CD14-positive monocyte (primary cell): Measurements from ENCODE around the gene DRD1. TPM values are rescaled to one million over a fixed set of nuclear protein-coding genes. Genes with fewer than 3 reads are reported as not detected.

ENCODE experiments used
- DNase-seq, 3 donors: peaks; one replicate each; pipeline ENCODE4 v3.0.0-alpha.2; 2011 to 2022
- H2AFZ ChIP-seq: 2 replicates; pipeline ENCODE4 v1.6.0; 2012; ENCODE audit warnings: mild to moderate bottlenecking, low read depth, low read length, inconsistent platforms; ENCODE audit not compliant: insufficient read depth, poor library complexity, severe bottlenecking
- H3K27ac ChIP-seq, 2 donors: 1 replicate in 1 of 2; 2 replicates in 1 of 2; pipeline ENCODE4 v1.5.1; 2012 to 2013; ENCODE audit warnings: low read length in 2 of 2, control low read depth in 1 of 2, inconsistent platforms in 1 of 2, low read depth in 1 of 2, mild to moderate bottlenecking in 1 of 2
- H3K27me3 ChIP-seq, 2 donors: one replicate each; pipeline versions ENCODE4 v1.6.0 to v1.6.1; 2011 to 2013; ENCODE audit warnings: low read length in 2 of 2; ENCODE audit not compliant: control insufficient read depth in 2 of 2, insufficient read depth in 2 of 2
- H3K36me3 ChIP-seq, 2 donors: replicated peaks in 1 of 2; 1 replicate in 1 of 2; 2 replicates in 1 of 2; pipeline versions ENCODE4 v1.5.1 to v1.6.1; 2012 to 2013; ENCODE audit warnings: low read length in 2 of 2, control low read depth in 1 of 2, inconsistent platforms in 1 of 2, mild to moderate bottlenecking in 1 of 2; ENCODE audit not compliant: insufficient read depth in 2 of 2, control insufficient read depth in 1 of 2
- H3K4me1 ChIP-seq, 2 donors: 1 replicate in 1 of 2; 2 replicates in 1 of 2; pipeline versions ENCODE4 v1.5.1 to v1.6.1; 2012 to 2013; ENCODE audit warnings: low read length in 2 of 2, control low read depth in 1 of 2, inconsistent platforms in 1 of 2, mild to moderate bottlenecking in 1 of 2, moderate library complexity in 1 of 2; ENCODE audit not compliant: insufficient read depth in 2 of 2, control insufficient read depth in 1 of 2
- H3K4me2 ChIP-seq: replicated peaks from 2 replicates; pipeline ENCODE3; 2012; ENCODE audit warnings: low read length, moderate library complexity, mild to moderate bottlenecking; ENCODE audit not compliant: poor library complexity, severe bottlenecking; ENCODE audit errors: extremely low read depth
- H3K4me3 ChIP-seq, 3 experiments: fragments of 200-600 bp in 1 of 3; sonication (generic) in 1 of 3; replicated peaks in 1 of 3; 1 replicate in 2 of 3; 2 replicates in 1 of 3; pipeline ENCODE4 v1.5.1; 2011 to 2013; ENCODE audit warnings: low read length in 3 of 3, mild to moderate bottlenecking in 3 of 3, control low read depth in 2 of 3, low read depth in 2 of 3, inconsistent platforms in 1 of 3, moderate library complexity in 1 of 3
- H3K79me2 ChIP-seq: 2 replicates; pipeline ENCODE4 v1.6.0; 2012; ENCODE audit warnings: mild to moderate bottlenecking, control low read depth, inconsistent platforms, low read length, moderate library complexity; ENCODE audit not compliant: insufficient read depth
- H3K9ac ChIP-seq: 2 replicates; pipeline ENCODE4 v1.6.0; 2017; ENCODE audit warnings: low read length, mild to moderate bottlenecking; ENCODE audit not compliant: insufficient read depth, poor library complexity, severe bottlenecking
- H3K9me3 ChIP-seq, 2 donors: replicated peaks in 1 of 2; 1 replicate in 1 of 2; 2 replicates in 1 of 2; pipeline versions ENCODE4 v1.5.1 to v1.6.1; 2012 to 2013; ENCODE audit warnings: low read length in 2 of 2, control low read depth in 1 of 2; ENCODE audit not compliant: control insufficient read depth in 1 of 2, insufficient read depth in 1 of 2
- H4K20me1 ChIP-seq: 2 replicates; pipeline ENCODE4 v1.6.0; 2012; ENCODE audit warnings: mild to moderate bottlenecking, low read length, control low read depth, moderate library complexity; ENCODE audit not compliant: insufficient read depth
- H3K27ac Mint-ChIP-seq, 7 donors: one replicate each; pipeline ENCODE4 v1.8.0; 2020; ENCODE audit warnings: mild to moderate bottlenecking in 7 of 7, mixed read lengths in 7 of 7, moderate library complexity in 6 of 7, inconsistent platforms in 2 of 7
- H3K27me3 Mint-ChIP-seq, 3 donors: one replicate each; pipeline ENCODE4 v1.8.0; 2021 to 2022; ENCODE audit warnings: low read depth in 3 of 3, mild to moderate bottlenecking in 3 of 3, mixed read lengths in 3 of 3, moderate library complexity in 3 of 3, inconsistent platforms in 1 of 3
- H3K36me3 Mint-ChIP-seq, 2 donors: one replicate each; pipeline ENCODE4 v1.8.0; 2020; ENCODE audit warnings: mixed read lengths in 2 of 2, inconsistent platforms in 1 of 2, mild to moderate bottlenecking in 1 of 2
- H3K4me1 Mint-ChIP-seq: one replicate; pipeline ENCODE4 v1.8.0; 2020; ENCODE audit warnings: mild to moderate bottlenecking, mixed read lengths
- H3K4me3 Mint-ChIP-seq, 2 donors: one replicate each; pipeline ENCODE4 v1.8.0; 2020; ENCODE audit warnings: mild to moderate bottlenecking in 2 of 2, mixed read lengths in 2 of 2, moderate library complexity in 1 of 2
- H3K9me3 Mint-ChIP-seq, 7 donors: one replicate each; pipeline ENCODE4 v1.8.0; 2020 to 2022; ENCODE audit warnings: mixed read lengths in 7 of 7, mild to moderate bottlenecking in 6 of 7, moderate library complexity in 6 of 7, inconsistent platforms in 2 of 7
- WGBS: methylation state at CpG from one replicate; pipeline ENCODE4 v1.1.5; 2013; ENCODE audit warnings: missing lambda C conversion rate; ENCODE audit not compliant: insufficient coverage; 5-methylcytosine and 5-hydroxymethylcytosine counted together
- intact Hi-C, 2 donors: fragments of 100-400 bp; cut with micrococcal nuclease; formaldehyde crosslinking; loops; one replicate each; pipeline versions ENCODE4 v1.15.0 to v1.15.1; 2023
- polyA plus RNA-seq, 3 donors: library from polyadenylated mRNA; depleted of rRNA in 1 of 3; unstranded in 2 of 3; stranded (reverse) in 1 of 3; fragments of 300-500 nt in 2 of 3; fragments of >200 nt in 1 of 3; fragmentation: Illumina TruSeq in 2 of 3; gene quantifications; 1 replicate in 2 of 3; 2 replicates in 1 of 3; pipeline ENCODE4 v1.2.3, GENCODE V29; 2012 to 2021
- TF ChIP-seq, protein P1 (sequence below): fragments of 200-600 bp; IDR thresholded peaks from one replicate; pipeline ENCODE4 v1.8.0; 2022; ENCODE audit warnings: antibody characterized with exemption, mild to moderate bottlenecking

The DRD1 gene
- polyA plus RNA-seq, 3 donors: not detected

DNA sequence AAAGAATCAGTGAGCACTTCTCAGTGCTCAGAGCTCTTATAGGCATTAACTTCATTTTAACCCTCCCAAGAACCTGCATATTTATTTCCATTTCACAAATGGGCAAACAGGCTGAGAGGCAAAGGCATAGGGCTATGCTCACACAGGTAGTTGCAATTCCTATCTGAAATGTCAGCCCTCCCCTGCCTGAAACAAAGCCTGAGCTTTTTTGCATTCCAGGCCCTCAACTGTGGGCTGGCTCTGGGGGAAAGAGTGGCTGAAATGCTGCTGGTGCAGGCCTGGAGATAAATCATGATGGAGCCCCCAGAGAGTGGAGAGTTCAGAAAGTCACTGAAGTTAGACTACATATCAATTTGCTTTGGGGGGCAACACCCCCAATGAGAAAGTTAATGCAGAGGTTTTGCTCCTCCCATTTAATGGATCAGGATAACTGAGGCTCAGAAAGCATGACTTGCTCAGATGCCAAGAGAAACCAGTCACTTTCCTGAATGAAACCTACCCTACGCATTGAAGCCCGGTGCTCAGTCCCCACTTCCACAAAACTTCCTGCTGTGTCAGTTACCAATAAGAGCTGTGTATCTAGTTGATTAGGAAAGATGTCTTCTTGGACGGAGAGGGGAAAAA, 5.6 kb downstream of the DRD1 start:
- Histone ChIP-seq H3K79me2 (no peaks in the 10 kb centered on the region), H3K36me3 (no peaks in the 10 kb centered on the region), H3K27me3 (peaks cover 19 to 41% of the 10 kb centered on the region in 2 donors), H3K9ac (no peak overlapping the region), H3K4me3 (no peak overlapping the region), H3K4me2 (no peak overlapping the region), H3K27ac (no peak overlapping the region), H3K9me3 (no peaks in the 10 kb centered on the region), H4K20me1 (no peaks in the 10 kb centered on the region), H3K4me1 (no peaks in the 10 kb centered on the region), H2AFZ (no peak overlapping the region)
- WGBS: no CpG with 5 or more reads among the region's 3 CpGs
- Mint-ChIP-seq H3K36me3 (no peaks in the 10 kb centered on the region), H3K27ac (no peak overlapping the region), H3K9me3 (peaks cover 0 to 3% (median 0%) of the 10 kb centered on the region in 7 donors), H3K27me3 (peaks cover 24 to 46% (median 40%) of the 10 kb centered on the region in 3 donors), H3K4me3 (no peak overlapping the region), H3K4me1 (no peaks in the 10 kb centered on the region)
- intact Hi-C loops: no loop called here
- TF ChIP-seq, protein P1, sequence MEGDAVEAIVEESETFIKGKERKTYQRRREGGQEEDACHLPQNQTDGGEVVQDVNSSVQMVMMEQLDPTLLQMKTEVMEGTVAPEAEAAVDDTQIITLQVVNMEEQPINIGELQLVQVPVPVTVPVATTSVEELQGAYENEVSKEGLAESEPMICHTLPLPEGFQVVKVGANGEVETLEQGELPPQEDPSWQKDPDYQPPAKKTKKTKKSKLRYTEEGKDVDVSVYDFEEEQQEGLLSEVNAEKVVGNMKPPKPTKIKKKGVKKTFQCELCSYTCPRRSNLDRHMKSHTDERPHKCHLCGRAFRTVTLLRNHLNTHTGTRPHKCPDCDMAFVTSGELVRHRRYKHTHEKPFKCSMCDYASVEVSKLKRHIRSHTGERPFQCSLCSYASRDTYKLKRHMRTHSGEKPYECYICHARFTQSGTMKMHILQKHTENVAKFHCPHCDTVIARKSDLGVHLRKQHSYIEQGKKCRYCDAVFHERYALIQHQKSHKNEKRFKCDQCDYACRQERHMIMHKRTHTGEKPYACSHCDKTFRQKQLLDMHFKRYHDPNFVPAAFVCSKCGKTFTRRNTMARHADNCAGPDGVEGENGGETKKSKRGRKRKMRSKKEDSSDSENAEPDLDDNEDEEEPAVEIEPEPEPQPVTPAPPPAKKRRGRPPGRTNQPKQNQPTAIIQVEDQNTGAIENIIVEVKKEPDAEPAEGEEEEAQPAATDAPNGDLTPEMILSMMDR: no peak
- no peak for DNase-seq

DNA sequence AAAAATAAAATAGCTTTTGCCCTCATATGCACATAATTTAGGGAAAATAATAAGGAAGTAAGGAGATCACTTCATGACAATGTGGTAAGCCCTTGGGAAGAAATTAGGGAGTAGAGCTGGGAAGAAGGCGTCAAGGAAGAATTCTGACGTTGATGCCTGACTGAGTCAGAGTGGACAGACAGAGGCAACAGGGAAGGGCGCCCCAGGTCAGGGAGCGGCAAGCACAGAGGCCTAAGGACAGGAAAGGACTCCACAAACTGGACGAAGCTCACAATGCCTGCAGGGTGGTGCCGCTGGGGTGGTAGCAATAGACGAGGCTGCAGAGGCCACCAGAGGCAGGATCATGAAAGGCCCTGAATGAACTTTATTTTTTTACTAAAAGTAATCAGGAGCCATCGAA, 7.6 kb downstream of the DRD1 start:
- Histone ChIP-seq H3K27me3 (peaks cover 11 to 30% of the 10 kb centered on the region in 2 donors), H3K4me2 (no peak overlapping the region), H3K9ac (no peak overlapping the region), H3K4me1 (no peaks in the 10 kb centered on the region), H3K27ac (no peak overlapping the region), H3K9me3 (no peaks in the 10 kb centered on the region), H3K4me3 (no peak overlapping the region), H3K36me3 (no peaks in the 10 kb centered on the region), H3K79me2 (no peaks in the 10 kb centered on the region), H2AFZ (no peak overlapping the region), H4K20me1 (no peaks in the 10 kb centered on the region)
- WGBS: 86% methylated on average over 7 of the region's 8 CpGs
- TF ChIP-seq, protein P1: no peak
- Mint-ChIP-seq H3K36me3 (no peaks in the 10 kb centered on the region), H3K4me3 (no peak overlapping the region), H3K4me1 (no peaks in the 10 kb centered on the region), H3K27ac (no peak overlapping the region), H3K9me3 (peaks cover 0 to 2% (median 0%) of the 10 kb centered on the region in 7 donors), H3K27me3 (peaks cover 9 to 28% (median 28%) of the 10 kb centered on the region in 3 donors)
- no peak for DNase-seq
- intact Hi-C loops: no loop called here
